Hindlimb muscle (tissue), 1 donor: ENCODE data around the gene ANAPC10. TPM values are rescaled to one million over a fixed set of nuclear protein-coding genes. Genes with fewer than 3 reads are reported as not detected.
"Not testable (repeated sequence)": the region's sequence is repeated elsewhere in the genome, so short reads cannot be mapped to it uniquely, and the experiment has no call there.

Experiments
- DNase-seq: peaks from one replicate; pipeline ENCODE4 v3.0.0-alpha.2; 2013
- polyA plus RNA-seq: library from polyadenylated mRNA; unstranded; fragments of 120-200 nt; gene quantifications from one replicate; pipeline ENCODE4 v1.2.1, GENCODE V29; 2013; ENCODE audit not compliant: insufficient read length

Gene ANAPC10
- polyA plus RNA-seq, result 14.7 TPM

GRCh38 chr4:145097821-145098674 is at the start of gene ANAPC10, which contains the start of gene ABCE1:
Gene ANAPC10, minus strand, starts transcription at chr4:145098196. Its CDS starts 2,097 bp downstream, at chr4:145096099.
Gene ABCE1, plus strand, starts transcription at chr4:145098311. Its CDS starts 6,102 bp downstream, at chr4:145104413.
- peak; percentile 98 for DNase-seq

- DNase-seq, result not testable (repeated sequence)
Measured at GRCh38 chr4:145136219-145136618, 38.2 kb upstream of the ANAPC10 start.

- DNase-seq, result peak; percentile 2
Measured at GRCh38 chr4:145132511-145133098, 34.6 kb upstream of the ANAPC10 start.

- DNase-seq, result no peak
Measured at GRCh38 chr4:145131848-145132247, 33.9 kb upstream of the ANAPC10 start.

GRCh38 chr4:145130788-145131399 is 32.9 kb upstream of the ANAPC10 start:
- DNase-seq, result no peak

- DNase-seq, result no peak
Measured at GRCh38 chr4:145130130-145130529, 32.1 kb upstream of the ANAPC10 start.

- no peak for DNase-seq
Measured at GRCh38 chr4:145125396-145125795, 27.4 kb upstream of the ANAPC10 start.

- no peak for DNase-seq
Measured at GRCh38 chr4:145108128-145108527, 10.1 kb upstream of the ANAPC10 start.

GRCh38 chr4:145107126-145107525 is 9.1 kb upstream of the ANAPC10 start:
- DNase-seq, result no peak

- DNase-seq, result no peak
Measured at GRCh38 chr4:145103496-145103895, 5.5 kb upstream of the ANAPC10 start.

- no peak for DNase-seq
Measured at GRCh38 chr4:145102619-145103018, 4.6 kb upstream of the ANAPC10 start.

- DNase-seq, result no peak
Measured at GRCh38 chr4:145101091-145101490, 3.1 kb upstream of the ANAPC10 start.

- DNase-seq, result no peak
Measured at GRCh38 chr4:145099653-145100052, 1.7 kb upstream of the ANAPC10 start.

GRCh38 chr4:145098675-145099037 is 660 bp upstream of the ANAPC10 start:
- DNase-seq, result peak; percentile 51

- DNase-seq, result no peak
Measured at GRCh38 chr4:145097331-145097820, 620 bp downstream of the ANAPC10 start.

GRCh38 chr4:145093638-145094037 is 4.4 kb downstream of the ANAPC10 start:
- DNase-seq, result no peak

GRCh38 chr4:145090380-145090779 is 7.6 kb downstream of the ANAPC10 start:
- no peak for DNase-seq

GRCh38 chr4:145083891-145084605 is 13.9 kb downstream of the ANAPC10 start:
- no peak for DNase-seq

GRCh38 chr4:145081756-145082155 is 16.2 kb downstream of the ANAPC10 start:
- no peak for DNase-seq

GRCh38 chr4:145076469-145076855 is 21.5 kb downstream of the ANAPC10 start:
- DNase-seq, result no peak

GRCh38 chr4:145075742-145076468 is 22.1 kb downstream of the ANAPC10 start:
- no peak for DNase-seq

- DNase-seq, result no peak
Measured at GRCh38 chr4:145071560-145071959, 26.4 kb downstream of the ANAPC10 start.
